Adrenal gland (tissue), 12 donors: ENCODE data around the gene LSM14A. TPM values are rescaled to one million over a fixed set of nuclear protein-coding genes. Genes with fewer than 3 reads are reported as not detected.
A peak's percentile ranks its signal among the peaks of the same experiment; 100 is the strongest.

Source experiments
- DNase-seq, 7 donors: peaks; one replicate each; pipeline ENCODE4 v3.0.0-alpha.2; 2019 to 2020
- H3K27ac ChIP-seq, 5 donors: fragments of 200-600 bp; sonication (generic) in 4 of 5; 1 replicate in 3 of 5; 2 replicates in 2 of 5; pipeline versions ENCODE4 v1.5.1 to v1.8.0; 2016 to 2020; ENCODE audit warnings: mild to moderate bottlenecking in 1 of 5
- H3K27me3 ChIP-seq: fragments of 200-600 bp; 2 replicates; pipeline ENCODE4 v1.8.0; 2021
- H3K36me3 ChIP-seq, 2 donors: fragments of 200-600 bp; replicated peaks in 1 of 2; 1 replicate in 1 of 2; 2 replicates in 1 of 2; pipeline versions ENCODE4 v1.5.1 to v1.8.0; 2018 to 2022
- H3K4me1 ChIP-seq, 2 donors: fragments of 200-600 bp; replicated peaks in 1 of 2; 1 replicate in 1 of 2; 2 replicates in 1 of 2; pipeline versions ENCODE4 v1.5.1 to v1.8.0; 2018 to 2021
- H3K4me3 ChIP-seq, 4 donors: fragments of 200-600 bp; sonication (generic) in 3 of 4; one replicate each; pipeline ENCODE4 v1.5.1; 2016 to 2018
- H3K9me3 ChIP-seq, 3 donors: fragments of 200-600 bp; sonication (generic) in 1 of 3; replicated peaks in 1 of 3; 1 replicate in 2 of 3; 2 replicates in 1 of 3; pipeline versions ENCODE4 v1.5.1 to v1.8.0; 2016 to 2021
- POLR2A ChIP-seq, 2 donors: fragments of 450-650 bp; IDR thresholded peaks; one replicate each; pipeline ENCODE4 v1.6.1; 2017; ENCODE audit warnings: antibody characterized with exemption in 2 of 2, mild to moderate bottlenecking in 2 of 2, moderate library complexity in 1 of 2
- WGBS, 4 donors: extraction: QIAGEN DNeasy Blood & Tissue Kit in 2 of 4; methylation state at CpG; one replicate each; pipeline versions ENCODE4 v1.1.5 to v1.1.7; 2013 to 2017; 5-methylcytosine and 5-hydroxymethylcytosine counted together
- intact Hi-C, 2 donors: fragments of 100-400 bp; cut with DNase I; formaldehyde crosslinking; loops; one replicate each; pipeline versions ENCODE4 v1.14.1 to v1.15.0; 2022 to 2023
- polyA plus RNA-seq, 3 donors: library from polyadenylated mRNA; stranded (reverse); fragments of 200-250 nt in 2 of 3; fragments of 350-450 nt in 1 of 3; fragmentation: Illumina TruSeq in 1 of 3; extraction: RNeasy Lipid Tissue Mini Kit (QIAGEN cat#74804) in 1 of 3; gene quantifications; one replicate each; pipeline ENCODE4 v1.2.3, GENCODE V29; 2013 to 2014
- total RNA-seq, 9 donors: library from RNA; depleted of rRNA in 4 of 9; stranded (reverse); fragments of >200 nt in 4 of 9; fragments of 120-200 nt in 1 of 9; fragmentation: NEBNext Ultra II Directional in 1 of 9; extraction: Animal tissue kit (Norgen Biotek cat#: 25700) in 1 of 9; gene quantifications; one replicate each; pipeline versions ENCODE4 v1.1.0 to v1.2.4, GENCODE V29; 2013 to 2023
- TF ChIP-seq, protein P1 (sequence below), 6 experiments: fragments of 450-650 bp in 4 of 6; fragments of 200-600 bp in 2 of 6; sonication (generic) in 1 of 6; IDR thresholded peaks; 1 replicate in 5 of 6; 2 replicates in 1 of 6; pipeline versions ENCODE4 v1.5.1 to v1.8.0; 2016 to 2021; ENCODE audit warnings: antibody characterized with exemption in 6 of 6, mild to moderate bottlenecking in 2 of 6, moderate library complexity in 1 of 6
- donor health status: healthy with polysubstance abuse.
- donor health status: Bipolar disorder and iron deficiency.
- donor health status: DM: yes; HTN: yes; CAD: no.
- donor health status: DM: no; HTN: no; CAD: no.
- donor health status: DM: no; HTN: no; CAD: no.
- donor health status: DM: yes; HTN: yes; CAD: no.

Gene LSM14A
- total and polyA plus RNA-seq, 12 donors: 44.5 to 130 (median 84.6) TPM

DNA sequence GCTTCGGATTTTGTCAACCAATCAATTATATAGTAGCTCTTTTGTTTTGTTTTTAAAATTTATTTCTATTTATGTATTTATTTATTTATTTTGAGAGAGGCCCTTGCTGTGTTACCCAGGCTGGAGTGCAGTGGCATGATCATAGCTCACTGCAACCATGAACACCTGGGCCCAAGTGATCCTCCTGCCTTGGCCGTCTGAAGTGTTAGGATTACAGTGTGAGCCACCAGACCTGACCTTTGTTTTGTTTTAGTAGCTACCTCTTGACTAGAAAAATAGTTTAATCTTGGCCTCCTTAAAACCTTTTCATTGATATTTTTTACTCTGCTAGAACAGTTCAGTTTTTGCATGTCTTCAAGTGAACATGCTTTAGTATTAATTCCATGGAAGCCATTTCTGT, 97.2 kb downstream of the LSM14A start:
- DNase-seq: no peak
- no peak for TF ChIP-seq POLR2A (IDR thresholded peaks at IDR 0.05)
- TF ChIP-seq, protein P1, sequence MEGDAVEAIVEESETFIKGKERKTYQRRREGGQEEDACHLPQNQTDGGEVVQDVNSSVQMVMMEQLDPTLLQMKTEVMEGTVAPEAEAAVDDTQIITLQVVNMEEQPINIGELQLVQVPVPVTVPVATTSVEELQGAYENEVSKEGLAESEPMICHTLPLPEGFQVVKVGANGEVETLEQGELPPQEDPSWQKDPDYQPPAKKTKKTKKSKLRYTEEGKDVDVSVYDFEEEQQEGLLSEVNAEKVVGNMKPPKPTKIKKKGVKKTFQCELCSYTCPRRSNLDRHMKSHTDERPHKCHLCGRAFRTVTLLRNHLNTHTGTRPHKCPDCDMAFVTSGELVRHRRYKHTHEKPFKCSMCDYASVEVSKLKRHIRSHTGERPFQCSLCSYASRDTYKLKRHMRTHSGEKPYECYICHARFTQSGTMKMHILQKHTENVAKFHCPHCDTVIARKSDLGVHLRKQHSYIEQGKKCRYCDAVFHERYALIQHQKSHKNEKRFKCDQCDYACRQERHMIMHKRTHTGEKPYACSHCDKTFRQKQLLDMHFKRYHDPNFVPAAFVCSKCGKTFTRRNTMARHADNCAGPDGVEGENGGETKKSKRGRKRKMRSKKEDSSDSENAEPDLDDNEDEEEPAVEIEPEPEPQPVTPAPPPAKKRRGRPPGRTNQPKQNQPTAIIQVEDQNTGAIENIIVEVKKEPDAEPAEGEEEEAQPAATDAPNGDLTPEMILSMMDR (IDR thresholded peaks at IDR 0.05): no peak
- Histone ChIP-seq H3K36me3 (no peaks in the 10 kb centered on the region), H3K9me3 (no peaks in the 10 kb centered on the region), H3K4me3 (no peak overlapping the region), H3K27ac (peak overlapping the region in 3 of 5 donors; percentile 49 to 88 (median 88)), H3K4me1 (peaks cover 16 to 34% of the 10 kb centered on the region in 2 donors), H3K27me3 (no peaks in the 10 kb centered on the region)
- intact Hi-C loops: no loop called here
- WGBS, 4 donors: 52 to 63% (median 57%) methylated on average over 2 of the region's 2 CpGs

DNA sequence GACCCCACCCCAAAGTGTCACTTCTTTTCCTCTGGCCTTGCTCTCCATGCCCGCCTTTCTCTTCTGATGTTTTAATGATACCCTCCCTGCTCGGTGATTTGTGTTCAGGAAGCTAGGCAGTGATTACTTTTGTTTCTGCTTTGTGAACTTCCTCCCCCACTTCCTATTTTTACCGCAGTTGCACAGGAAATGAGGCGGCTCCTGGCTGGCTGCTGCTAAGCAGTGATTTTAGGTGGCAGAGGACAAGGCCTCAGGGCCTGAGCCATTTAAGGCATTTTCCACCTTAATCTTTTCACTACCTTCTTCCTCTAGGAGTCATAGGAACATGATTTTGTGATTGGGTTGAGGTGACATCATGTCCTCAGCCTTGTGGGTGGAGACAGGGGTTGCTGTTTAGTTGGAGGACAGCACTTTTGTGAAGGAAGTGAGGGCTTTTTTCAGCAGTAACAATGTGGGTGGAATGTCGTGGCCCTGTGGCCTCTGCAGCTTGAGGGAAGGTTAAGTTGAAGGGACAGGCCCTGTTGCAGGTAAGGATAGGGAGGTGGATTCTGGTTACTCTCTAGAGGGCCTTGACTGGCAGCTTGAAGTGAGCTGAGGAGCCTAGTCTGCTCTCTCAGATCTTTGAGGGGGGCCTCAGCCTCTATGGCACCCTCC, 97.8 kb downstream of the LSM14A start:
- no peaks in the 10 kb centered on the region for H3K36me3 ChIP-seq
- peak; percentile 38 to 87 (median 60) for DNase-seq
- intact Hi-C loops: no loop called here
- no peaks in the 10 kb centered on the region for H3K27me3 ChIP-seq
- peaks cover 16 to 34% of the 10 kb centered on the region in 2 donors for H3K4me1 ChIP-seq
- H3K9me3 ChIP-seq: no peaks in the 10 kb centered on the region
- 30 to 47% (median 39%) methylated on average over 5 of the region's 5 CpGs for WGBS, 4 donors
- H3K27ac ChIP-seq: peak overlapping the region in 4 of 5 donors; percentile 49 to 88 (median 76)
- no peak for TF ChIP-seq POLR2A (IDR thresholded peaks at IDR 0.05)
- TF ChIP-seq, protein P1 (IDR thresholded peaks at IDR 0.05): no peak
- no peak overlapping the region for H3K4me3 ChIP-seq

DNA sequence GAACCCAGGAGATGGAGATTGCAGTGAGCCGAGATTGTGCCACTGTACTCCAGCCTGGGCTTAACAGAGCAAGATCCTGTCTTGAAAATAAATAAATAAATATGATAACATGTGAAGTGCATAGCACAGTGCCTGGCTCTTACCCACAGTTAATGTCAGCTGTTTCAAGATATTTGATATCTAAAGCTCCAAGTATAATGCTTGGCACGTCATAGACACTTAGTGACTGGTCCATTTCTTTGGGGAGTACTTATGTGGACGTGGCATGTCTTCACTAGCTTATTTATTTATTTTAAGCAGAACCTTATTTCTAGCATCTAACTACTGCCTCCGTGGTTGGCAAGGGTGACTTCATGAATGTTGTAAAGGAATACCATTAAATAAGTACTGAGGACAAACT, 100.8 kb downstream of the LSM14A start:
- Histone ChIP-seq H3K27me3 (no peaks in the 10 kb centered on the region), H3K36me3 (no peaks in the 10 kb centered on the region), H3K4me3 (no peak overlapping the region), H3K9me3 (no peaks in the 10 kb centered on the region), H3K27ac (peak overlapping the region in 1 of 5 donors; percentile 69), H3K4me1 (peaks cover 16 to 41% of the 10 kb centered on the region in 2 donors)
- no peak for DNase-seq
- intact Hi-C loops: no loop called here
- WGBS, 4 donors: 90 to 95% (median 92%) methylated on average over 4 of the region's 4 CpGs
- TF ChIP-seq, protein P1 (IDR thresholded peaks at IDR 0.05): no peak
- no peak for TF ChIP-seq POLR2A (IDR thresholded peaks at IDR 0.05)

DNA sequence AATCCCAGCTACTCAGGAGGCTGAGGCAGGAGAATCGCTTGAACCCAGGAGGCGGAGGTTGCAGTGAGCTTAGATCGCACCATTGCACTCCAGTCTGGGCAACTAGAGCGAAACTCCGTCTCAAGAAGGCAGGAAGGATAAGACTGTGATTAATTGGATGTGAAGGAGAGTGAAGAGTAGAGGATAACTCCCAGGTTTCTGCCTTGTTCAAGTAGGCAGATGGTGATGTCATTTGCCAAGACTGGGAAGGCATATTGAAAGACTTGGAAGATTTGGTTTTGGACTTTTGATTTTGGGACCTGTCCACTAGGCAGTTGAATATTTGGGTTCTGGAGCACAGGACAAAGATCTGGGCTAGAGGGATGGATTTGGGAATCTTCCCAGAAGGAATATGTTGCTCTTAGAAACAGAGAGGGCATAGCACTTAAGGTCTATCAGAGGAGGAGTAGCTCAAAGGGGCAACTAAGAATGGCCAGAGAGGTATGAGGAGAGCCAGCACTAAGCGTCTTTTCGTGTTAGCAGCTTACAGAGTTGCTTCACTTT, 102.1 kb downstream of the LSM14A start:
- H3K27ac ChIP-seq: peak overlapping the region in 3 of 5 donors; percentile 55 to 86 (median 69)
- intact Hi-C loops: no loop called here
- H3K9me3 ChIP-seq: no peaks in the 10 kb centered on the region
- no peak for TF ChIP-seq POLR2A (IDR thresholded peaks at IDR 0.05)
- peaks cover 7 to 31% of the 10 kb centered on the region in 2 donors for H3K4me1 ChIP-seq
- 71 to 85% (median 78%) methylated on average over 7 of the region's 7 CpGs for WGBS, 4 donors
- H3K36me3 ChIP-seq: no peaks in the 10 kb centered on the region
- no peaks in the 10 kb centered on the region for H3K27me3 ChIP-seq
- no peak for DNase-seq
- no peak overlapping the region for H3K4me3 ChIP-seq
